Tibial nerve (tissue), 4 donors: ENCODE results near the gene NAMPT.

Experiments
- CTCF ChIP-seq, 5 experiments: fragments of 200-600 bp in 3 of 5; fragments of 450-650 bp in 2 of 5; sonication (generic) in 3 of 5; IDR thresholded peaks; one replicate each; pipeline ENCODE4 v1.5.1; 2016 to 2019; ENCODE audit warnings: antibody characterized with exemption in 5 of 5, mild to moderate bottlenecking in 3 of 5, moderate library complexity in 2 of 5
- EP300 ChIP-seq, 2 donors: sonication (generic); formaldehyde crosslinking; IDR thresholded peaks; one replicate each; pipeline ENCODE4 v1.6.1; 2017; ENCODE audit warnings: antibody characterized with exemption in 2 of 2, mild to moderate bottlenecking in 1 of 2
- POLR2A ChIP-seq, 2 donors: fragments of 450-650 bp; IDR thresholded peaks; one replicate each; pipeline ENCODE4 v1.6.1; 2017; ENCODE audit warnings: antibody characterized with exemption in 2 of 2, mild to moderate bottlenecking in 2 of 2, moderate library complexity in 2 of 2

- TF ChIP-seq CTCF (IDR thresholded peaks at IDR 0.05) (no peak), EP300 (IDR thresholded peaks at IDR 0.05) (no peak), POLR2A (IDR thresholded peaks at IDR 0.05) (no peak)
Observed at GRCh38 chr7:106220307-106220706, 64.5 kb downstream of the NAMPT start.
